ENCODE data around the gene SAMD8. TPM values are rescaled to one million over a fixed set of nuclear protein-coding genes. Genes with fewer than 3 reads are reported as not detected.
A peak's percentile ranks its signal among the peaks of the same experiment; 100 is the strongest.

The SAMD8 gene
- total and polyA plus RNA-seq, 4 experiments from 2014 or later, result 6.9 to 20.6 (median 14.3) TPM

DNA sequence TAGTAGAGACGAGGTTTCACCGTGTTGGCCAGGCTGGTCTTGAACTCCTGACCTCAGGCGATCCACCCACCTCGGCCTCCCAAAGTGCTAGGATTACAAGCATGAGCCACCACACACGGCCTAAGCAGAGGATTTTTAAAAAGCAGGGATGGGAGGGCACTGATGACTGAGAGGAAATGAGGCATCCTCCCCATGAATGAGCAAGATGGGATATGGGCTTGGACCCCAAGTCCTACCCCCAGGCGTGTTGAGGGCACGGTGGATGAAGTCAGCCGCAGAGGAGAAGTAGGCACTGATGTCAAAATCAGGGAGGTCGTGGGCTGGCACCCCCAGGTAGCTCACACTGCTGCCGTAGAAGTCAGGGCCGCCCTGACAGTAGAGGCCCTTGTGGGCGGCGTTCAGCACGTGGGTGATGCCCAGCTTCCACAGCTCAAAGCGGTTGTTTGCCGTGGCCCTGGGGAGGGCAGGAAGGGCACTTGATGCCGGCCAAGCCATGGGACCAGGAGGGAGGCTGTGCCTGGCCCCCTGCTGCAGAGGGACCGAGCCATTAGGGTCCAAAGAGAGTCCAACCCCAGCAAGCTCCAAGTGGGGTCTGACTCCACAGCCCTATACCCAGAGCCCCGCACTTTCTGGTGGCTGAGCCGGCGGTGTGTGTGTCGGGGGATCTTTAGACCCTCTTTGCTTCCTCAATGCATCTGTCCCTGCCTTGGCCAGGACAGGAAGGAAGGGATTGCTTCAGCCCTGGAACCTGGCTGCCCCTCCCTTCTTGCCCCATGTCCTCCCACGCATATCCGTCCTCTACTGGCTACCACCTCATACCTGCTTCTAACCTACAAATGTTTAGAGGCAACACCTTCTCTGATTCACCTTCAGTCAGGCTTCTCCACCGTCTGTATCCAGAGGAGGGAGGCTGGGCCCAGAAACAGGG, 3.4 kb upstream of the SAMD8 start:
- no peak overlapping the region for H3K4me3 ChIP-seq (ENCODE audit: low read length in 2 of 2)
- intact Hi-C loops (cut with micrococcal nuclease), result no loop called here

GRCh38 chr10:75108684-75109458, 2.6 kb upstream of the SAMD8 start:
- DNase-seq, result no peak
- Histone ChIP-seq H3K36me3 (ENCODE audit: insufficient read depth, low read length) (no peaks in the 10 kb centered on the region), H3K27me3 (ENCODE audit: insufficient read depth, low read length) (no peaks in the 10 kb centered on the region), H3K4me1 (ENCODE audit: insufficient read depth, low read length) (peaks cover 26% of the 10 kb centered on the region), H3K4me3 (ENCODE audit: low read length in 2 of 2) (no peak overlapping the region), H3K9me3 (ENCODE audit: control insufficient read depth in 1 of 2, low read length in 2 of 2) (no peaks in the 10 kb centered on the region), H3K27ac (ENCODE audit: low read depth, low read length) (no peak overlapping the region)
- Mint-ChIP-seq H3K4me1 (peaks cover 18 to 45% (median 31%) of the 10 kb centered on the region in 4 donors), H3K9me3 (no peaks in the 10 kb centered on the region), H3K27me3 (no peaks in the 10 kb centered on the region), H3K36me3 (peaks cover 0 to 8% of the 10 kb centered on the region in 2 donors), H3K27ac (peak overlapping the region; percentile 17 to 92 (median 59)), H3K4me3 (peak overlapping the region in 4 of 8 donors; percentile 16 to 91 (median 60))
- intact Hi-C loops (cut with micrococcal nuclease), result no loop called here
- CTCF ChIA-PET (ENCODE audit: partially characterized antibody), result interaction anchor here (1.1 to 6.9 kb wide), 3 partner anchors 9 to 865 kb away, joined by 3 to 33 read pairs (median 3); partner anchors contain the start of gene COMTD1
- POLR2A ChIA-PET (ENCODE audit: partially characterized antibody), result interaction anchor here (0.7 to 3.6 kb wide), 3 partner anchors 102 to 282 kb away, joined by 4 to 20 read pairs (median 4); partner anchors contain the start of genes COMTD1, KAT6B and VDAC2

More for the DNA sequence above, 3.4 kb upstream of the SAMD8 start:
- DNase-seq, result no peak
- no peaks in the 10 kb centered on the region for H3K27me3 ChIP-seq (ENCODE audit: insufficient read depth, low read length)
- H3K9me3 ChIP-seq (ENCODE audit: control insufficient read depth in 1 of 2, low read length in 2 of 2), result no peaks in the 10 kb centered on the region
- peaks cover 0 to 8% of the 10 kb centered on the region in 2 donors for H3K36me3 Mint-ChIP-seq
- H3K9me3 Mint-ChIP-seq, result no peaks in the 10 kb centered on the region
- H3K4me1 ChIP-seq (ENCODE audit: insufficient read depth, low read length), result peaks cover 19% of the 10 kb centered on the region
- no peak overlapping the region for H3K27ac ChIP-seq (ENCODE audit: low read depth, low read length)
- CTCF ChIA-PET (ENCODE audit: partially characterized antibody), result interaction anchor here (0.6 to 6.9 kb wide), 4 partner anchors 8 to 1948 kb away, joined by 3 to 33 read pairs (median 3); a partner anchor contains a TSS
- H3K27me3 Mint-ChIP-seq, result no peaks in the 10 kb centered on the region
- POLR2A ChIA-PET (ENCODE audit: partially characterized antibody), result interaction anchor here (1.6 kb wide), 1 partner anchor 102 kb away, joined by 4 read pairs; the partner anchor contains the start of gene VDAC2
- H3K4me1 Mint-ChIP-seq, result peaks cover 12 to 36% (median 26%) of the 10 kb centered on the region in 4 donors
- H3K27ac Mint-ChIP-seq, result no peak overlapping the region
- H3K4me3 Mint-ChIP-seq, result peak overlapping the region in 2 of 8 donors; percentile 35 to 42
- H3K36me3 ChIP-seq (ENCODE audit: insufficient read depth, low read length), result no peaks in the 10 kb centered on the region

- peaks cover 31% of the 10 kb centered on the region for H3K4me1 ChIP-seq (ENCODE audit: insufficient read depth, low read length)
- intact Hi-C loops (cut with micrococcal nuclease), result no loop called here
- no peak overlapping the region for H3K27ac ChIP-seq (ENCODE audit: low read depth, low read length)
- H3K9me3 ChIP-seq (ENCODE audit: control insufficient read depth in 1 of 2, low read length in 2 of 2), result no peaks in the 10 kb centered on the region
- POLR2A ChIA-PET (ENCODE audit: partially characterized antibody), result interaction anchor here (0.7 to 3.6 kb wide), 3 partner anchors 101 to 283 kb away, joined by 4 to 20 read pairs (median 4); partner anchors contain the start of genes COMTD1, KAT6B and VDAC2
- no peak for DNase-seq
- H3K4me3 ChIP-seq (ENCODE audit: low read length in 2 of 2), result no peak overlapping the region
- Mint-ChIP-seq H3K4me1 (peaks cover 20 to 48% (median 33%) of the 10 kb centered on the region in 4 donors), H3K9me3 (no peaks in the 10 kb centered on the region), H3K36me3 (peaks cover 0 to 8% of the 10 kb centered on the region in 2 donors), H3K27me3 (no peaks in the 10 kb centered on the region), H3K27ac (peak overlapping the region; percentile 47 to 97 (median 85)), H3K4me3 (peak overlapping the region; percentile 16 to 91 (median 62))
- no peaks in the 10 kb centered on the region for H3K36me3 ChIP-seq (ENCODE audit: insufficient read depth, low read length)
- CTCF ChIA-PET (ENCODE audit: partially characterized antibody), result interaction anchor here (1.2 to 6.9 kb wide), 2 partner anchors 10 to 126 kb away, joined by 3 to 33 read pairs; partner anchors contain the start of gene COMTD1
- no peaks in the 10 kb centered on the region for H3K27me3 ChIP-seq (ENCODE audit: insufficient read depth, low read length)
Measured at GRCh38 chr10:75109459-75109778, 2.0 kb upstream of the SAMD8 start.

GRCh38 chr10:75110006-75110632, 1.3 kb upstream of the SAMD8 start:
- no peak for DNase-seq
- H3K4me1 ChIP-seq (ENCODE audit: insufficient read depth, low read length), result peaks cover 38% of the 10 kb centered on the region
- ChIA-PET CTCF (ENCODE audit: partially characterized antibody) (interaction anchor here (1.2 to 6.9 kb wide), 2 partner anchors 10 to 126 kb away, joined by 3 to 33 read pairs; partner anchors contain the start of gene COMTD1), POLR2A (ENCODE audit: partially characterized antibody) (interaction anchor here (0.8 to 3.6 kb wide), 5 partner anchors 56 to 1614 kb away, joined by 3 to 40 read pairs (median 10); partner anchors contain the start of genes COMTD1, KAT6B, PPP3CB and VDAC2)
- H3K36me3 ChIP-seq (ENCODE audit: insufficient read depth, low read length), result no peaks in the 10 kb centered on the region
- no peaks in the 10 kb centered on the region for H3K9me3 Mint-ChIP-seq
- H3K27me3 Mint-ChIP-seq, result no peaks in the 10 kb centered on the region
- no peaks in the 10 kb centered on the region for H3K9me3 ChIP-seq (ENCODE audit: control insufficient read depth in 1 of 2, low read length in 2 of 2)
- peaks cover 24 to 55% (median 40%) of the 10 kb centered on the region in 4 donors for H3K4me1 Mint-ChIP-seq
- peak overlapping the region; percentile 86 to 98 (median 90) for H3K4me3 Mint-ChIP-seq
- peaks cover 0 to 8% of the 10 kb centered on the region in 2 donors for H3K36me3 Mint-ChIP-seq
- H3K4me3 ChIP-seq (ENCODE audit: low read length in 2 of 2), result no peak overlapping the region
- H3K27me3 ChIP-seq (ENCODE audit: insufficient read depth, low read length), result no peaks in the 10 kb centered on the region
- intact Hi-C loops (cut with micrococcal nuclease), result loop anchor here (2.0 to 5.0 kb wide), 4 partner anchors 77 to 1323 kb away; partner anchors contain the start of genes ADK, AP3M1 and ZSWIM8
- H3K27ac ChIP-seq (ENCODE audit: low read depth, low read length), result peak overlapping the region; percentile 92
- peak overlapping the region; percentile 92 to 97 (median 97) for H3K27ac Mint-ChIP-seq

DNA sequence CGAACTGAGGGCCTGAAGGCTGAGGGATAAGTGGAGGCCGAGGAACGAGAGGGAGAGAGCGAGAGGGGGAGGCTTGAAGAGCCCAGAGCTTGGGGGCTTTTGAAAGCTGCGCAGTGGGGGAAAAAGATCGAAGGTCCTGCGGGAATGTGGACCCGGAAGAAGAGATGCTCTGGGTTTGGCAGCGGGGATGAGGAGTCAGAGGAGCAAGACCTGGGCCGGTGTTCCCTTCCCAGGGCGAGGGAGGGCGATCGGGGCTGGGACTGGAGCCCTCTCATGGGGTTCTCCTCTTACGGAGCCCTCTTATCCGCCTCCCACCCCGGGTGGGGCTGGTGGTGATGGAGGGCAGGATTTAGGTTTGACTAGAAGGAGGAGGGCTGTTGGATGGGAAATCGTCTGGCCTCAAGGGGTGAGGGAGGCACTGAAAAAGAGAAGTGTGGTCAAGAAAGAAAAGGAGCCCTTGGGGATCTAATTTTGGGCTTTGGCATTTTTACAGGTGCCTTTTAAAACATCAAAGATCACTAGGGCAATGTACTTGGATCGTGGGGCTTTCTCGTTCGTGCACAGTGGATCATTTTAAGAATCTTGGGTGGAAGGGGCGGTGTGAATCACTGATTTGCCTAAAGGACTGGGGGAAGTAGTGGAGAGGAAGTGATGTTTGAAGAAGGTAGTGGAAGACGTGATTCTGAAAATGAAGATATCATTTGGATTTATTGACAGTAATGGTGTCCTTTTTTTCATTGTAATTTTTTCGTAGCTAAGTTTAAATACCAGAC, 637 bp downstream of the SAMD8 start:
- H3K4me3 ChIP-seq (ENCODE audit: low read length in 2 of 2), result peak overlapping the region; percentile 61 to 88
- H3K27me3 Mint-ChIP-seq, result no peaks in the 10 kb centered on the region
- ChIA-PET POLR2A (ENCODE audit: partially characterized antibody) (interaction anchor here (0.8 to 3.6 kb wide), 18 partner anchors 9 to 961 kb away, joined by 3 to 40 read pairs (median 4); partner anchors contain the start of genes ADK, AP3M1, COMTD1 and KAT6B), CTCF (ENCODE audit: partially characterized antibody) (interaction anchor here (0.9 to 6.9 kb wide), 5 partner anchors 12 to 124 kb away, joined by 4 to 33 read pairs (median 10); partner anchors contain the start of genes COMTD1 and VDAC2)
- peaks cover 0 to 8% of the 10 kb centered on the region in 2 donors for H3K36me3 Mint-ChIP-seq
- peaks cover 27 to 60% (median 49%) of the 10 kb centered on the region in 4 donors for H3K4me1 Mint-ChIP-seq
- peak overlapping the region; percentile 92 for H3K27ac ChIP-seq (ENCODE audit: low read depth, low read length)
- no peaks in the 10 kb centered on the region for H3K9me3 Mint-ChIP-seq
- H3K27me3 ChIP-seq (ENCODE audit: insufficient read depth, low read length), result no peaks in the 10 kb centered on the region
- H3K4me3 Mint-ChIP-seq, result peak overlapping the region; percentile 83 to 98 (median 90)
- peaks cover 42% of the 10 kb centered on the region for H3K4me1 ChIP-seq (ENCODE audit: insufficient read depth, low read length)
- H3K27ac Mint-ChIP-seq, result peak overlapping the region; percentile 88 to 97 (median 93)
- H3K9me3 ChIP-seq (ENCODE audit: control insufficient read depth in 1 of 2, low read length in 2 of 2), result no peaks in the 10 kb centered on the region
- DNase-seq, result peak; percentile 49 to 72 (median 55)
- no peaks in the 10 kb centered on the region for H3K36me3 ChIP-seq (ENCODE audit: insufficient read depth, low read length)
- intact Hi-C loops (cut with micrococcal nuclease), result loop anchor here (1.0 to 5.0 kb wide), 7 partner anchors 75 to 1325 kb away; partner anchors contain the start of genes ADK, AP3M1, KAT6B and VDAC2

Data from CD4-positive, alpha-beta memory T cell (primary cell).